T-cell (primary cell): ENCODE measurements around the gene DNTTIP2. TPM values are rescaled to one million over a fixed set of nuclear protein-coding genes. Genes with fewer than 3 reads are reported as not detected.
A peak's percentile ranks its signal among the peaks of the same experiment; 100 is the strongest.

Experiments used
- ATAC-seq, 4 experiments: fragments of 200-7000 bp in 3 of 4; fragments of 150-1000 bp in 1 of 4; cut with Tn5 transposase; replicated peaks in 1 of 4; 1 replicate in 3 of 4; 2 replicates in 1 of 4; pipeline ENCODE4 v1.10.0; 2021; ENCODE audit warnings: moderate library complexity in 3 of 4, mild to moderate bottlenecking in 2 of 4, moderate number of reproducible peaks in 1 of 4
- CTCF ChIA-PET, 2 donors: fragments of 300-600 bp; sonication (Branson Sonifier 250); formaldehyde crosslinking; loops; one replicate each; lab custom pipeline; 2022; ENCODE audit warnings: antibody characterized with exemption in 2 of 2; lab: Charles Lee
- POLR2A ChIA-PET, 2 donors: fragments of 300-600 bp; sonication (Branson Sonifier 250); formaldehyde crosslinking; loops; one replicate each; lab custom pipeline; 2022; ENCODE audit warnings: antibody characterized with exemption in 2 of 2; lab: Charles Lee
- DNase-seq, 35 experiments: peaks; one replicate each; pipeline versions ENCODE4 v3.0.0 to v3.0.0-alpha.2; 2013 to 2023
- H3K27ac ChIP-seq: one replicate; pipeline ENCODE4 v1.5.1; 2013; ENCODE audit warnings: low read length
- H3K27me3 ChIP-seq, 2 experiments: replicated peaks in 1 of 2; 1 replicate in 1 of 2; 2 replicates in 1 of 2; pipeline versions ENCODE4 v1.6.1 to v1.7.0; 2013; ENCODE audit warnings: low read length in 1 of 2, mixed read lengths in 1 of 2; ENCODE audit not compliant: control insufficient read depth in 2 of 2, insufficient read depth in 2 of 2; ENCODE audit errors: extremely low read depth in 1 of 2
- H3K36me3 ChIP-seq, 2 donors: 1 replicate in 1 of 2; 2 replicates in 1 of 2; pipeline versions ENCODE4 v1.6.1 to v1.7.0; 2013; ENCODE audit warnings: low read length in 1 of 2; ENCODE audit not compliant: control insufficient read depth in 2 of 2, insufficient read depth in 1 of 2; ENCODE audit errors: extremely low read depth in 1 of 2
- H3K4me1 ChIP-seq, 2 experiments: 1 replicate in 1 of 2; 2 replicates in 1 of 2; pipeline versions ENCODE4 v1.6.1 to v1.7.0; 2013; ENCODE audit warnings: low read length in 2 of 2, mixed read lengths in 1 of 2; ENCODE audit not compliant: insufficient read depth in 2 of 2, control insufficient read depth in 1 of 2; ENCODE audit errors: extremely low read depth in 1 of 2
- H3K4me3 ChIP-seq, 2 donors: 1 replicate in 1 of 2; 2 replicates in 1 of 2; pipeline versions ENCODE4 v1.5.1 to v1.7.0; 2013; ENCODE audit warnings: mild to moderate bottlenecking in 2 of 2, low read length in 1 of 2, moderate library complexity in 1 of 2; ENCODE audit not compliant: control insufficient read depth in 1 of 2; ENCODE audit errors: extremely low read depth in 1 of 2
- H3K9me3 ChIP-seq: 2 replicates; pipeline ENCODE4 v1.7.0; 2013
- H3K27ac Mint-ChIP-seq, 2 donors: one replicate each; pipeline ENCODE4 v1.8.0; 2020 to 2021; ENCODE audit warnings: mild to moderate bottlenecking in 2 of 2, mixed read lengths in 2 of 2
- H3K27me3 Mint-ChIP-seq, 2 donors: one replicate each; pipeline ENCODE4 v1.8.0; 2021 to 2022; ENCODE audit warnings: mixed read lengths in 2 of 2
- H3K36me3 Mint-ChIP-seq: one replicate; pipeline ENCODE4 v1.8.0; 2021; ENCODE audit warnings: mixed read lengths
- H3K4me1 Mint-ChIP-seq, 3 donors: one replicate each; pipeline ENCODE4 v1.8.0; 2020 to 2022; ENCODE audit warnings: mixed read lengths in 3 of 3, mild to moderate bottlenecking in 1 of 3
- H3K4me3 Mint-ChIP-seq, 3 donors: one replicate each; pipeline ENCODE4 v1.8.0; 2020 to 2022; ENCODE audit warnings: mild to moderate bottlenecking in 3 of 3, mixed read lengths in 3 of 3, moderate library complexity in 3 of 3
- H3K9me3 Mint-ChIP-seq, 3 donors: one replicate each; pipeline ENCODE4 v1.8.0; 2020 to 2022; ENCODE audit warnings: mixed read lengths in 3 of 3
- WGBS: methylation state at CpG from one replicate; pipeline ENCODE4 v1.1.5; 2013; ENCODE audit warnings: missing lambda C conversion rate; ENCODE audit not compliant: insufficient coverage; 5-methylcytosine and 5-hydroxymethylcytosine counted together
- total RNA-seq, 35 experiments: library from RNA in 6 of 35; stranded (reverse) in 6 of 35; fragments of 120-200 nt in 1 of 35; gene quantifications; one replicate each; pipeline versions ENCODE4 v1.2.1 to v1.2.4 and lab custom pipeline; 2013 to 2026

Gene DNTTIP2
- total RNA-seq, 5 donors from 2014 or later (not counting 1 experiment from before 2014, with no cell fraction given) = 60.4 to 90.7 (median 69.8) TPM

DNA sequence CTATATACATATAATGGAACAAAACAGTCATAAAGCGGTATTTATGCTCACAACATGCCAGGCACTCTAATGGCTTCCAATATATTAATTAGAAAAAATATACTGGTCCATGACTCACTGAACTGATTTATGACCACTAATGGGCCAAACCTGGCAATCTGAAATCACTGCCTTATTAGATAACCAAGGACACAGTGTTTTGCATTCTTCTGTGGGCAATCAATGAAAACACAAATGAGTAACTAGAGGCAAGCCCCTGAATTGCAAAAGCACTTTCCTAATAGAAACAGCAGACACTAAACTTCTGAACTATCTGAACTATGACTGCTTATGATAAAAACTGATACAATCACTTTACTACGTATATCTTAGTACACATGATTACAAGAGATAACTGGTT, 26.7 kb upstream of the DNTTIP2 start:
- no peak overlapping the region for H3K4me3 ChIP-seq
- POLR2A ChIA-PET = no interaction called here
- peak overlapping the region in 1 of 2 donors; percentile 39 for H3K27ac Mint-ChIP-seq

DNA sequence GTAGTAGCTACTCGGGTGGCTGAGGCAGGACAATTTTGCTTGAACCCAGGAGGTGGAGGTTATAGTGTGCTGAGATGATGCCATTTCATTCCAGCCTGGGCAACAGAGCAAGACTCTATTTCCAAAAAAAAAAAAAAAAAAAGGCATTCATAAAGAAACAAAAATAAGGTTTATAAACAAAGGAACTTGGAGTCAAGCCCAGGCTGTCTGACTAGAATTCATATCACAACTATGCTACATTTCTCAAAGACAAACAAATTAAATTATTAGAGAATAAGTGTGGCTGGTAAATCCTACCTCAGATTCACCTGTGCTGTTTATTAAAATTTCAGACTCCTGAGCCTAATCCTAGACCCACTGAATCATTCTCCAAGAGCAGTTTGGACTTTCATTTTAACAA, 26.0 kb upstream of the DNTTIP2 start:
- no peaks in the 10 kb centered on the region for H3K9me3 Mint-ChIP-seq
- peak overlapping the region; percentile 65 for H3K27ac ChIP-seq
- H3K4me1 Mint-ChIP-seq = peaks cover 42 to 48% (median 44%) of the 10 kb centered on the region in 3 donors
- peak overlapping the region; percentile 83 to 86 for H3K27ac Mint-ChIP-seq
- POLR2A ChIA-PET = interaction anchor here in 1 of 2 donors (0.7 kb wide), 1 partner anchor 17 kb away, joined by 16 read pairs; no protein-coding TSS in a partner anchor
- H3K27me3 Mint-ChIP-seq = no peaks in the 10 kb centered on the region
- no CpG with 5 or more reads among the region's 1 CpG for WGBS
- H3K4me3 Mint-ChIP-seq = no peak overlapping the region
- no peaks in the 10 kb centered on the region for H3K9me3 ChIP-seq
- no peak overlapping the region for H3K4me3 ChIP-seq
- no peak for ATAC-seq
- H3K36me3 ChIP-seq = peaks cover 0 to 7% of the 10 kb centered on the region in 2 donors
- DNase-seq = no peak
- H3K4me1 ChIP-seq = peaks cover 7 to 10% of the 10 kb centered on the region in 2 experiments
- CTCF ChIA-PET = interaction anchor here (0.8 to 1.0 kb wide), 2 partner anchors 26 to 276 kb away, joined by 3 to 4 read pairs; partner anchors contain the start of gene DNTTIP2 (in 1 of the 2)
- H3K36me3 Mint-ChIP-seq = peaks cover 11% of the 10 kb centered on the region
- H3K27me3 ChIP-seq = no peaks in the 10 kb centered on the region

More for the DNA sequence above, 26.7 kb upstream of the DNTTIP2 start:
- Mint-ChIP-seq H3K4me1 (peaks cover 44 to 50% (median 49%) of the 10 kb centered on the region in 3 donors), H3K4me3 (no peak overlapping the region), H3K9me3 (no peaks in the 10 kb centered on the region), H3K36me3 (peaks cover 8% of the 10 kb centered on the region), H3K27me3 (no peaks in the 10 kb centered on the region)
- Histone ChIP-seq H3K27ac (no peak overlapping the region), H3K36me3 (peaks cover 0 to 3% of the 10 kb centered on the region in 2 donors), H3K27me3 (no peaks in the 10 kb centered on the region), H3K4me1 (peaks cover 7 to 10% of the 10 kb centered on the region in 2 experiments), H3K9me3 (no peaks in the 10 kb centered on the region)
- no CpG with 5 or more reads among the region's 2 CpGs for WGBS
- CTCF ChIA-PET = no interaction called here
- ATAC-seq = no peak
- DNase-seq = no peak

DNA sequence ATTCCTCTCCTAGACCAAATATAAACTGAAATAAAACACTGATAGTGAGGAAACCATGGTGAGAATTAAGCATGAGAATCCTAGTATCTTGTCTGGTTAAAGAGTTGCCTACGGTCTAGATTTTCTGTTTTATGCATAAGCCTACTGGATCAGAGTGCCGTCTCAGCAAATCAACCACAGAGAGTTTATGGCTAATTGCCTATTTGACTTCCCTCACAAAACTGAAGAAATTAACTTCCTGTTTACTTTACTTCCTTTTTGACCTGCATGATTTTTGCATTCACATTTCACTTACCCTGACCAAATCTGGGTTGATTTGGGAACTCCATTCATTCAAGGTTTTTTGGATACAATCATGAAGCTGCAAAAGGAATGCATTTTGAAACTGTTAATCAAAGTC, 25.2 kb upstream of the DNTTIP2 start:
- peaks cover 4 to 8% of the 10 kb centered on the region in 2 experiments for H3K4me1 ChIP-seq
- no peaks in the 10 kb centered on the region for H3K27me3 Mint-ChIP-seq
- ChIA-PET POLR2A (interaction anchor here in 1 of 2 donors (0.7 kb wide), 1 partner anchor 16 kb away, joined by 16 read pairs; no protein-coding TSS in a partner anchor), CTCF (interaction anchor here (0.6 to 1.0 kb wide), 3 partner anchors 25 to 275 kb away, joined by 3 to 8 read pairs (median 4); partner anchors contain the start of gene DNTTIP2 (in 1 of the 2))
- H3K27ac ChIP-seq = peak overlapping the region; percentile 65
- WGBS = no CpG with 5 or more reads among the region's 2 CpGs
- H3K36me3 Mint-ChIP-seq = peaks cover 15% of the 10 kb centered on the region
- peak in 1 of 35 experiments; percentile 38 for DNase-seq
- H3K9me3 Mint-ChIP-seq = no peaks in the 10 kb centered on the region
- peaks cover 36 to 43% (median 39%) of the 10 kb centered on the region in 3 donors for H3K4me1 Mint-ChIP-seq
- ATAC-seq = no peak
- no peaks in the 10 kb centered on the region for H3K27me3 ChIP-seq
- H3K4me3 ChIP-seq = no peak overlapping the region
- no peaks in the 10 kb centered on the region for H3K9me3 ChIP-seq
- H3K27ac Mint-ChIP-seq = peak overlapping the region; percentile 83 to 86
- peaks cover 0 to 7% of the 10 kb centered on the region in 2 donors for H3K36me3 ChIP-seq
- H3K4me3 Mint-ChIP-seq = peak overlapping the region in 2 of 3 donors; percentile 1 to 10

DNA sequence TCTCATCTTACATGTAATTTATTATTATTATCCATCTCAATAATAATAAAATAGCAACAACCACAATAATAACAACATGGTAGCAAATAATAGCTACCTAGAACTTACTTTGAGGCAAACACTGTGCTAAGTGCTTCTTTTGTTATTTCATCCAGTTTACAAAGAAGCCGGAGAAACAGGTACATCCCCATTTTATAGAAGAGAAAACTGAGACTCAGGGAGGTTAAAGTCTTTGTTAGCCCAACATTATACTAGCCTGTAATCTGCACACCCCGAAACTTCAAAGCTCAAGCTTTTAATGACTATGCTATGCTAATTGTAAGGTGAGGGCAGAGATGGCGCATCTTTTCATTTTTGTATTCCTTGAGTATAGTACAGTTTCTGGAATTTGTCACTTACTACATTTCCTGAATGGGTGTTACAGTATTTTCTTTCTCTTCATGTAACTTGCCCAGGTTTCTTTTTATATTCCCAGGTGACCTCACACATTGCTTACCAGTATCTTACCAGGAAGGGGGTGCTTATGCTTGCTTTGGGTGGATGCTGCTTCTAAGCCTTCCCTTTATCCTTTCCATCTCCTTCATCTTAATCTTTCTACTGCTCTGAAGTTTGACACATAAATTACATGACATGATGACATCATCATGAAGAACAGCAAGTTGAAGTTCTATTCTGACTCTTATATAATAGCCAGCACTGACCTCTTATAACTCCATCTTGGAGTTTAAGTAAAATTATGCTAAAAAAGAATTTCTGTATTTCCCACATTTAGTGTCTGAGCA, 21.9 kb upstream of the DNTTIP2 start:
- Mint-ChIP-seq H3K9me3 (no peaks in the 10 kb centered on the region), H3K36me3 (peaks cover 23% of the 10 kb centered on the region), H3K4me1 (peaks cover 13 to 20% (median 17%) of the 10 kb centered on the region in 3 donors), H3K4me3 (no peak overlapping the region), H3K27me3 (no peaks in the 10 kb centered on the region), H3K27ac (no peak overlapping the region)
- no CpG with 5 or more reads among the region's 3 CpGs for WGBS
- Histone ChIP-seq H3K27me3 (no peaks in the 10 kb centered on the region), H3K4me1 (peaks cover 4 to 5% of the 10 kb centered on the region in 2 experiments), H3K9me3 (no peaks in the 10 kb centered on the region), H3K27ac (no peak overlapping the region), H3K4me3 (no peak overlapping the region), H3K36me3 (peaks cover 0 to 23% of the 10 kb centered on the region in 2 donors)
- ChIA-PET POLR2A (interaction anchor here in 1 of 2 donors (0.6 kb wide), 1 partner anchor 806 kb away, joined by 3 read pairs; no protein-coding TSS in a partner anchor), CTCF (no interaction called here)
- DNase-seq (no peak), ATAC-seq (no peak)

DNA sequence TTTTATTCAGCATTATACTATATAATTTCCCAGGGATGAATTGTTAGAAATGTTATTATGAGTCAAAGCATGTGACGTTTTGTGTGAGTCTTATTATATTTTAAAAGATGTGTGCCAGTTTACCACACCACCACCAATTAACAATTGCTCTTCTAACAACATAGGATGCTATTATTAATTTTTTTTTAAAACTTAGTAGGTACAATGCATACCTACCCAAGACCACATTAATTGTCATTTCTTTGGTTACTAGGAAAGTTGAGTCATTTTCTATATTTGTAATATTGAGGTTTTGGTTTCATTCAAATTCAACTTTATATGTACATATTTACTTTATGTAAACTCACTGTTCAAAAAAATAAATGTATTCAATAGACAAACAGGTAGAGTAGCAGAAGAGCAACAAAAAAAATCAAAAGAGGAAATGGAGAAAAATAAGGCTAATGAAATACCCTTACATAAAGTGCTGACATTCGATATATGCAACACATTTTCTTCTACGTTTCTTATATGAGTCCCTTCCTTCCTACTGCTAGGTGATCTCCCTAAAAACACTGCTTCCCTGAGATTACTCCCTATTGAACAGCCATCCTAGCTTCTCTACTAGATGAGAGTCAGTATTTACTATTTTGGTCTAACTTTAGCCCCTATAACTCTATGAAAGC, 20.7 kb upstream of the DNTTIP2 start:
- Histone ChIP-seq H3K27me3 (no peaks in the 10 kb centered on the region), H3K36me3 (peaks cover 0 to 27% of the 10 kb centered on the region in 2 donors), H3K27ac (no peak overlapping the region), H3K9me3 (no peaks in the 10 kb centered on the region), H3K4me1 (peaks cover under 1 to 5% of the 10 kb centered on the region in 2 experiments), H3K4me3 (no peak overlapping the region)
- POLR2A ChIA-PET = interaction anchor here in 1 of 2 donors (0.7 kb wide), 1 partner anchor 14 kb away, joined by 3 read pairs; no protein-coding TSS in a partner anchor
- H3K27ac Mint-ChIP-seq = no peak overlapping the region
- peaks cover 10 to 14% (median 11%) of the 10 kb centered on the region in 3 donors for H3K4me1 Mint-ChIP-seq
- peaks cover 23% of the 10 kb centered on the region for H3K36me3 Mint-ChIP-seq
- DNase-seq = no peak
- WGBS = no CpG with 5 or more reads among the region's 3 CpGs
- H3K27me3 Mint-ChIP-seq = no peaks in the 10 kb centered on the region
- CTCF ChIA-PET = no interaction called here
- no peak overlapping the region for H3K4me3 Mint-ChIP-seq
- no peaks in the 10 kb centered on the region for H3K9me3 Mint-ChIP-seq
- no peak for ATAC-seq

DNA sequence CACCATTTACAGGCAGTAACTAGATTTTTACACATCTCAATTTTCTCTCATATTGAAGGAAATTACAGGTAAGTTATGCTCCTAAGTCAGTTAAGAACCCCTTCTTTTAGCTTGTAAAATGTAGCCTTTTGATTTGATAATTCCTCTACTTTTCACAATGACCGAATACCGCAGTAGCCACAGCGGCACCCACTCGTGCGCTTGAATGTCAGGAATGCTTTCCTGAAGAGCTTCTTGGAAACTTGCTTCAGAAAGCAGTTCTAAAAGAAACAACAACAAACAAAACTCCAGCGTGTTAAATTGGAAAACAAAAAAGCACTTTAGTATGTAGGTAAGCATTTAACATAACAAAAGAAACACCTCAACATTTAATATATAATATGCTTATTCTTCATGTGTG, 9.9 kb upstream of the DNTTIP2 start:
- no peak for DNase-seq
- H3K36me3 ChIP-seq = peaks cover 0 to 18% of the 10 kb centered on the region in 2 donors
- no peaks in the 10 kb centered on the region for H3K4me1 ChIP-seq
- ChIA-PET POLR2A (no interaction called here), CTCF (no interaction called here)
- H3K4me3 ChIP-seq = no peak overlapping the region
- no peak overlapping the region for H3K4me3 Mint-ChIP-seq
- no CpG with 5 or more reads among the region's 6 CpGs for WGBS
- no peak overlapping the region for H3K27ac ChIP-seq
- no peaks in the 10 kb centered on the region for H3K9me3 Mint-ChIP-seq
- no peaks in the 10 kb centered on the region for H3K27me3 Mint-ChIP-seq
- H3K27ac Mint-ChIP-seq = no peak overlapping the region
- peaks cover 31% of the 10 kb centered on the region for H3K36me3 Mint-ChIP-seq
- H3K4me1 Mint-ChIP-seq = no peaks in the 10 kb centered on the region
- no peaks in the 10 kb centered on the region for H3K9me3 ChIP-seq
- ATAC-seq = no peak
- H3K27me3 ChIP-seq = no peaks in the 10 kb centered on the region
